ENCODE data around the gene SNTG2. TPM values are rescaled to one million over a fixed set of nuclear protein-coding genes. Genes with fewer than 3 reads are reported as not detected.

The SNTG2 gene
- total and polyA plus RNA-seq, 10 of the 15 experiments (the other 5 are each of a cell fraction or from before 2014, with no cell fraction given): not detected

GRCh38 chr2:1186421-1186820 lies 235.8 kb downstream of the SNTG2 start:
- SMC1A ChIA-PET (ENCODE audit: uncharacterized antibody, unreplicated experiment): no interaction called here
- Histone ChIP-seq H4K20me1 (ENCODE audit: control insufficient read depth, insufficient read depth) (no peaks in the 10 kb centered on the region), H3K27me3 (replicated peaks in 1 of 2; ENCODE audit: control insufficient read depth in 2 of 2, insufficient read depth in 2 of 2, low read length in 1 of 2) (no peaks in the 10 kb centered on the region), H3K4me2 (ENCODE audit: control insufficient read depth, insufficient read depth) (no peak overlapping the region), H3K79me2 (ENCODE audit: control insufficient read depth, insufficient read depth, low read length) (no peaks in the 10 kb centered on the region), H3K36me3 (ENCODE audit: control insufficient read depth in 2 of 2, insufficient read depth in 2 of 2, low read length in 1 of 2) (no peaks in the 10 kb centered on the region), H3K27ac (ENCODE audit: control insufficient read depth, insufficient read depth) (no peak overlapping the region), H3K9me3 (replicated peaks; ENCODE audit: control insufficient read depth, insufficient read depth, low read length) (no peaks in the 10 kb centered on the region), H2AFZ (ENCODE audit: control insufficient read depth, low read depth, low read length) (no peak overlapping the region), H3K4me3 (no peak overlapping the region), H3K9ac (ENCODE audit: control insufficient read depth, insufficient read depth, low read length) (no peak overlapping the region), H3K4me1 (ENCODE audit: control insufficient read depth, insufficient read depth, low read length) (no peaks in the 10 kb centered on the region)
- POLR2A ChIA-PET: no interaction called here
- in situ Hi-C loops (cut with MboI) (no loop called here), intact Hi-C loops (cut with micrococcal nuclease; ENCODE audit: unreplicated experiment) (no loop called here)
- WGBS (ENCODE audit: insufficient coverage, insufficient replicate concordance, low lambda C conversion rate, missing lambda C conversion rate): 4% methylated on average over 2 of the region's 2 CpGs
- ATAC-seq: no peak
- FAIRE-seq: no peak
- RAD21 ChIA-PET (ENCODE audit: unreplicated experiment): no interaction called here
- CTCF ChIA-PET: no interaction called here
- no peak for DNase-seq (ENCODE audit: low read depth, low spot score)
- TF ChIP-seq SREBF2 (IDR thresholded peaks at IDR 0.05; ENCODE audit: low read length): no peak
- TF ChIP-seq RUNX3 (IDR thresholded peaks at IDR 0.05; ENCODE audit: low read length): no peak
- no peak for TF ChIP-seq RELB (IDR thresholded peaks at IDR 0.05; ENCODE audit: low read depth)
- TF ChIP-seq POLR2AphosphoS2 (IDR thresholded peaks at IDR 0.05; ENCODE audit: low read depth, low read length): no peak
- TF ChIP-seq ATF2 (IDR thresholded peaks at IDR 0.05; ENCODE audit: low read length): no peak
- BruUV-seq (replicated peaks): no TSS peak

- ATAC-seq (no peak), FAIRE-seq (no peak), DNase-seq (ENCODE audit: low read depth, low spot score) (no peak)
- Histone ChIP-seq H2AFZ (ENCODE audit: control insufficient read depth, low read depth, low read length) (no peak overlapping the region), H3K4me3 (no peak overlapping the region), H3K36me3 (ENCODE audit: control insufficient read depth in 2 of 2, insufficient read depth in 2 of 2, low read length in 1 of 2) (no peaks in the 10 kb centered on the region), H3K4me1 (ENCODE audit: control insufficient read depth, insufficient read depth, low read length) (no peaks in the 10 kb centered on the region), H3K27ac (ENCODE audit: control insufficient read depth, insufficient read depth) (no peak overlapping the region), H3K9ac (ENCODE audit: control insufficient read depth, insufficient read depth, low read length) (no peak overlapping the region), H3K79me2 (ENCODE audit: control insufficient read depth, insufficient read depth, low read length) (no peaks in the 10 kb centered on the region), H3K27me3 (replicated peaks in 1 of 2; ENCODE audit: control insufficient read depth in 2 of 2, insufficient read depth in 2 of 2, low read length in 1 of 2) (no peaks in the 10 kb centered on the region), H4K20me1 (ENCODE audit: control insufficient read depth, insufficient read depth) (no peaks in the 10 kb centered on the region), H3K4me2 (ENCODE audit: control insufficient read depth, insufficient read depth) (no peak overlapping the region), H3K9me3 (replicated peaks; ENCODE audit: control insufficient read depth, insufficient read depth, low read length) (no peaks in the 10 kb centered on the region)
- ChIA-PET SMC1A (ENCODE audit: uncharacterized antibody, unreplicated experiment) (no interaction called here), CTCF (no interaction called here), RAD21 (ENCODE audit: unreplicated experiment) (no interaction called here), POLR2A (no interaction called here)
- in situ Hi-C loops (cut with MboI) (no loop called here), intact Hi-C loops (cut with micrococcal nuclease; ENCODE audit: unreplicated experiment) (no loop called here)
- BruUV-seq (replicated peaks): no TSS peak
- WGBS (ENCODE audit: insufficient coverage, insufficient replicate concordance, low lambda C conversion rate, missing lambda C conversion rate): 0% methylated on average over 3 of the region's 3 CpGs
- no peak for TF ChIP-seq POLR2AphosphoS5 (IDR thresholded peaks at IDR 0.05; ENCODE audit: low read length)
- no peak for TF ChIP-seq HSF1 (IDR thresholded peaks at IDR 0.05; ENCODE audit: low read depth, low read length)
- no peak for TF ChIP-seq POLR2A (IDR thresholded peaks at IDR 0.05; ENCODE audit: low read depth, low read length)
- TF ChIP-seq MTA2 (IDR thresholded peaks at IDR 0.05; ENCODE audit: low read depth): no peak
- no peak for TF ChIP-seq BCL3 (IDR thresholded peaks at IDR 0.05; ENCODE audit: borderline replicate concordance, insufficient read depth, low read depth, low read length, poor library complexity, severe bottlenecking)
- TF ChIP-seq MAX (IDR thresholded peaks at IDR 0.05; ENCODE audit: low read depth, low read length): no peak
- no peak for TF ChIP-seq TARDBP (IDR thresholded peaks at IDR 0.05; ENCODE audit: borderline replicate concordance)
- no peak for TF ChIP-seq RB1 (IDR thresholded peaks at IDR 0.05; ENCODE audit: borderline replicate concordance)
- TF ChIP-seq FOS (IDR thresholded peaks at IDR 0.05; ENCODE audit: borderline replicate concordance, extremely low read depth, insufficient read length): no peak
Measured at GRCh38 chr2:1187189-1187588, 236.5 kb downstream of the SNTG2 start.
